GM18508 (cell line): ENCODE measurements around the gene NUDT7.

Source experiments
- ATAC-seq: cut with Tn5 transposase; IDR thresholded peaks from one replicate; pipeline ENCODE4 v1.9.1; 2021; ENCODE audit warnings: moderate number of reproducible peaks; ENCODE audit not compliant: insufficient read depth, unreplicated experiment

Gene NUDT7

DNA sequence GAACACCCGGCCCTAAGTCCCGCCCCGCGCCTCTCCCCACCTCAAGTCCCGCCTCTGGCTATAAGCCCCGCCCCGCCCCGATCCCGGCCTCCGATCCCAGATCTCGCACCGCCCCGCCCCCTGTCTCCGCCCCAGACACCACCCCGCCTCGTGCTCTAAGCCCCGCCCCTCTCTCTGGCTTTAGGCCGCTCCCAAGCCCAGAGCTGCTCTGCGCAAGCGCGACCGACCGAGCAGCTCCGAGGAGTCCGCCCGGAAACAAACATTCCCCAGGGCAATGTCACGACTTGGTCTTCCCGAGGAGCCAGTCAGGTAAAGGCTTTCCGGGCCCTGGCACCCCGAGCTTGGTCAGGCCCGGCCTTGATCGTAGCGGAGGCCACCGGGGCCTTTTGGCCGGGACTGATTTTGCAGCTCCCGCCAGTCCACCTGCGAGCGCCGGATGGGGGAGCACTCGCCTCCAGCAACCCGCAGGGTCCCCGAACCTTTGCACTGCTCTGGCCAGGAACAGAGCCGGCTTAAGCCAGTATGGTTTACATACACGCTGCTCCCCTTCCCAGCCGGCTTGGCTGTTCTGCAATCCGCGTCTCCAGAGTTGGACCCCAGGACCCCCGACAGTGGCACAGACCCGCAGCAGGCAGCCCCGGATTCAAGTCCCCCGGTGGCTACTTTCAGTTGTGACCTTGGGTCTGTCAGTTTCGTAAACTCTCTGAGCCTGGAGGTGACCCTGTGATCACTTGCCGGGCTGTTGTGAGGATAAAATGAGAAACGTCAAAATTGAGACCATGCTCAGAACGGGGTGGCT, at the start of gene NUDT7:
Gene NUDT7, plus strand, starts transcription at position 206 of the 799 bp plus-strand sequence. Its CDS starts 69 bp downstream, at position 275.
- ATAC-seq, result peak; percentile 66

DNA sequence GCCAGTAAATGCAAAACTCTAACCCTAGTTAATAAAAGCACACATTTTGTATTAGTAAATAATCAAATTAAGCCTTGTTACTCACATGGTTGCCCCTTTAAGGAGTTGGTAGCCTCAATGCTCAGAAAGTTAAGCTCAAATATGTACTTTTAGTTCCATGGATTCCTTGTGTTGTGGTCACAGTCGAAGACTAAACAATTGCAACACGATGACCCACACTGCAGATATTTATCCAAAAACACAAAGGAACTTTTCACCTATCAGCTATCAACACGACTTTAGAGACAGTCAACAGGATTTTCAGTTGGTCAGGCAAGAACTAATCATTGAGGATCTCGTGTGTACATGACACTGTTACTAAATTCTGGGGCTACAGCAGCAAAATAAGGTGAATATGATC, 47.4 kb upstream of the NUDT7 start:
- no peak for ATAC-seq

DNA sequence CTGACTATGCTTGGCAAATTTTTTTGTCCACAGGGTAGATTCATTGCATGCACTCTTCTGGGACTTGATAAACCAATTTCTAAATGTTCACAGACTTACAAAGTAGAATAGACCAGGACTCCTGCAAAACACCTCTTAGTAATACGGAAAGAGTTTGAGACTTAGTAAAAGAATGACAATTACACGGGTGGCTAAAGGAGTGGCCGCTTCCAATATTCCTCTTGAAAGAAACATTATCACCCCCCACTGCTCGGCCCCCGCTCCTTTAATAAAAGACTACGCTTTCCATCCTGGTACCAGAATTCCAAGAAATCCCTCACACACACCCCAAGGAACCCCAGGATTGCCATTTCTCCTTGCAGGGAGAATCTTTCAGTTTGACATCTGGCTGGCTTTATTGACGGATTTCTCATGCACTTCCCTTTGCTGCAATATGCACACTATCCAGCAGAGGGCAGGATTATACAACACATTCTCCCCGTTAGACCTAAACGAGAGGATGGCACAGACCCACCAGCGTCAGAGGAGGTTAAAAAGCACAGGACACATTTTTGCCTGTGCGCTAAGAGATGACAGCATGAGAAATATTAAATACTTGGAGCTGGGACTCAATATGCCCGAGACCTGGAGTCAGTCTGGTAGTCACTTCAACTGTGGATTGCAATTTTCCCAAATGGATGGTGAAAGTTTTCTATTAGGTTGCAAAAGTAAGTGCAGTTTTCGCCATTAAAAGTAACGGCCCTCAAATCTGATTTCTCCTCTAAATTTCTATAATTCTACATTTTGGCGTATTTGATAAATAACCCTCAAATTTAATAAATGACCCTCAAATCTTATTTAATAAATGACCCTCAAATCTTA, 46.6 kb upstream of the NUDT7 start:
- ATAC-seq, result peak; percentile 65

DNA sequence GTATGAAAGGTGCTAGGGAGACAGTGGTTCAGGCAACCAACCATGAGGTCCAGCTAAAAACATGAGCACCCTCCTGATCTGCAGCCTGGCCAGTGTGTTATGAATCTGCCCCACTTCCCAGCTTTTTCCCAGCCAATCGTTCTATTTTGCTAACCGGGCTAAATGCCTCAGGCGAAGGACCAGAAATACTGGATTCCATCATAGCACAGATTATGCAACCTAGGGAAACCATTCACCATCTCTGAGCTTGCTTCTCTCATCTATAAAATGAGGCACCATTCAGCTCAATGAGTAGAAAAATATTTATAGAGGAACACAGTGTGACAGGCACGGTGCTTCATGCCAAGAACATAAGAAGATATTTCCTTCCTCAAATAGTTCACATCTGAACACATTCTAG, 45.2 kb upstream of the NUDT7 start:
- ATAC-seq, result no peak

DNA sequence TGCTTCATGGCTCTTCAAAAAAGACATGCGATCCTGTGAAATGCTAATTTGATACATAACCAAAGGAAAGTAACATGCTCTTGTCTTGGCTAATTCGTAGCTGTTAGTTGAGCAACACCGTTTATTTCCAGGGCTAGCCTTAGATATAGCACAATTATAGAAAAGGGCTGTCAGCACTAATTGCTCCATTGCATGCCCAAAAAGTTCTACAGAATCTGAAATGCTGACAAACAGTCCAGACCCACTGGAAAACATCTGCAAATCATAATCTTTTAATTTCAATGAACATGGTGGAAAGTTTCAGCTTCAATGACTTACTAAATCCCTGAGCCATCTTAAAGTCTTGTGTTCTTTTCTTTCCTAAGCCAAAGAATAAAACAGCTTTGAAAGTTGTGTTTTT, 42.9 kb upstream of the NUDT7 start:
- no peak for ATAC-seq

DNA sequence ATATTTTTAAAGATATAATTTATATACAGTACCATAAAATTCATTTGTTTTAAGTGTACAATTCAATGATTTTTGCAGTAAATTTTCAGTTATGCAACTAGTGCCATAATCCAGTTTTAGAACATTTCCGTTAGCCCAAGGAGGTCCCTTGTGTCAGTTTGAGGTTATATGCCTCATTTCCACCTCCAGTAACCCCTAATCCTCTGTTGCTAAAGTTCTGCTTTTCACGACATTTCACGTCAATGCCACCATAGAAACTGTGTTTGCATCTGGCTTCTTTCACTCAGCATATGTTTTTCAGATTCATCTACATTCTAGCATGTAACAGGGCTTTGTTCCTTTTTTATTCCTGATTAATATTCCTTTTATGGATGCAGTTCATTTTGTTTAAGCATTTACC, 42.4 kb upstream of the NUDT7 start:
- ATAC-seq, result no peak

DNA sequence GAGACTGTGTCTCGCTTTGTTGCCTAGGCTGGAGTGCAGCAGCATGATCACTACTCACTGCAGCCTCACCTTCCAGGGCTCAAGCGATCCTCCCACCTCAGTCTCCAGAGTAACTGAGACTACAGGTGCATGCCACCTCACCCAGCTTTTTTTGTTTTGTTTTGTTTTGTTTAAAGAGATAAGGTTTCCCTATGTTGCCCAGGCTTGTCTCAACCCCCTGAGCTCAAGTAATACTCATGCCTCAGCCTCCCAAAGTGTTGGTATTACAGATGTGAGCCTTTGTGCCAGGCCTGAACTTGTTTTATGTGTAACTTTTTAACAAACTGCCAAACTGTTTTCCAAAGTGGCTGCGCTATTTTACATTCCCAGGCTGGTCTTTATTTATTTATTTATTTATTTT, 41.8 kb upstream of the NUDT7 start:
- ATAC-seq, result no peak

DNA sequence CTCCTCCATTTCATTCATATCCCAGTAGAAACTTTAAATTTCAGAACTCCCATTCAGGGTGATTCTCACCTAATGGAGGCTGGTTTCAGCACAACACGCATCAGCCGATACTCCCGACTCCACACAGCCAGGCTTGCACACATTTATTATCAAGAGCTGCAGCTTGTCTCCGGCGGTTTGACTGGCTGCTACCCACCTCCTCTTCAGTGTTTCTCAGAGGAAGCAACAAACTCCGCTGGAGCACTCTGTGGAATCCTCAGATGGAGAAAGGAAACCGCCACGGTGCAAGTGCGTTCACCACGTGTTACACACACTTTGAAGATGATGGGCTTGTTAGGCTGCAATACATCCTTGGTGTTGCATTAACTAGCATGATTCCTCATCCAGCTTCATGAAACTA, 39.7 kb upstream of the NUDT7 start:
- ATAC-seq, result no peak

DNA sequence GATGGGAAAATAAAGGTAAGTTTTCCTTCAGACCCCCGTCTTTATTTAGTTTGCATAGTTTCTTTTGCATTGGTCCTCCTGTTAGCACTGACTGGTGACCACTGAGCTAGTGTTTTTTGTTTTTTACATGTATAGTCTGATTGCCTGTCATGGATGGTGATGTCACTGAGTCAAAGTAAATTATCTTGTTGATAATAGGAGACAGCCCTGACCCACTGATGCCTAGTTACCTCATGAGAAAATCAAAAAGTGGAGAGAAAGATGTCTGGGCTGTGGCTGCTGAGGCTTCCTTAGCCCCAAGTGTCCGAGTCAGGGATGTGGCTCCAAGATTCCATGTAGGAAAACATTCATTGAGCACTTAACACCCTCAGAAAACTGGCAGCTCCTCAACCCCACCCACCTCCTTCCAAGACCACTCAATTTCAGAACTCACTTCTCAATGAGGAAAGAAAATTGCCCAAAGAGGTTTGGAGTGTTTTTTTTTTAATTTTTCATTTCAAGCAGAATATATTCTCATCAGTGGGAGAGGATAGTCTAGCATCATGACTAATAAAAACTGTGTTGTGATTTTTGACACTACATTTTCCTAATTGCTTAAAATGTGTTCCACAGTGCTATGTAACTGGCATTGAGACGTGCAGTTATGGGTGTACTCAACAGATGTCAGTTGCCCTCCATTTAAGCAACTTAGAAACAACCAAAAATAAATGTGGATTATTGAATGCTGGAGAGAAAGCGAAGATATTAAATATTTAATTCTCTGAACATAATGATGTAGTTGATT, 38.7 kb upstream of the NUDT7 start:
- no peak for ATAC-seq

DNA sequence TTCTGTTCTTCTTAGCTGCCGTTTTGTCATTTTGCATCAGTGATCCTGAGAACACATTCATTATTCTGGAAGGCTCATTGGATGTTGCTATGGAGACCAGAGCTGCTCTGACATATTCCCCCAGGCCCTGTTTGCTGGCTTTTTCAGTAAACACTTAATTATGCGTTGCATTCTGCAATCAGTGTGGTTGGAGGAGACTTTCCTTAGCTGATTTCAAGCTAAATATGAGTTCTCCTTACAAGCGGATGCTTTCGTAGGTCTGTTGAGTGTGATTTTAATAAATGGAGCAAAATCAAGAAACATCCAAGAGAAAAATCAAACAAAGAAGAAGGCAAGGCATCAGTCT, 38.2 kb upstream of the NUDT7 start:
- no peak for ATAC-seq

DNA sequence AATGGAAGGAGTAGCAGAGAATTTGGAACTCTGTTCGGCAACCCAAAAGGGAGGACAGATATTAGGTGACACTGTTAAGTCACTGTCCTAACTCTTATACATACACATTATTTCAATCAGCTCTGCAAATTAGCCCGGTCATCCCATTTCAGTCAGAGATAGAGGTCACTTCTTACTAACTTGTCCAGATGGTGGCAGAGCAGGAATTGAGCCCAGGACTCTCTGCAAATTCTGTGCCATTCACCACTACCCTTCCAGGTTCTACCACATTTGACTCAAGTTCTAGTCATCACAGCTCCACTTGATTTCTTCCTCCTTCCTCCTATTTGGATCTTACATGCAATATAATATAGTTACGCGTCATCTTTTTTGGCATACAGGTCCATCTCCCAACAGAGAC, 35.9 kb upstream of the NUDT7 start:
- ATAC-seq, result no peak

DNA sequence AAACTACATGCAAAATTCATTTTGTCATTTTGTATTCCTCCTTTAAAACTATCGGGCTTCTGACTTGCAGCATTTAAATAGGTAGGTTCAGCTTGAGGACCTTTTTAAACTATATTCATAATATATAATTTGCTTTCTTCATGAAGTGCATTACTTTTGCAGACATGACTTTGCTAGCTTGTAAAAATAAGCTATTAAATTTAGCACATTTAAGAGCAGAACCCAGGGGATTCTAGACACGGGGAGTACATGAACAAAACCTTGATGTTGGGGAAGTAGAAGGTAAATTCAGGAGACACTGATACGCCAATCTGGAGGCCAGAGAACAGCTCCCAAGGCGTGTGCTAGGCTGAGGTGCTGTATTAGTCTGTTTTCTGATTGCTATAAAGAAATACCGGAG, 32.3 kb upstream of the NUDT7 start:
- no peak for ATAC-seq

DNA sequence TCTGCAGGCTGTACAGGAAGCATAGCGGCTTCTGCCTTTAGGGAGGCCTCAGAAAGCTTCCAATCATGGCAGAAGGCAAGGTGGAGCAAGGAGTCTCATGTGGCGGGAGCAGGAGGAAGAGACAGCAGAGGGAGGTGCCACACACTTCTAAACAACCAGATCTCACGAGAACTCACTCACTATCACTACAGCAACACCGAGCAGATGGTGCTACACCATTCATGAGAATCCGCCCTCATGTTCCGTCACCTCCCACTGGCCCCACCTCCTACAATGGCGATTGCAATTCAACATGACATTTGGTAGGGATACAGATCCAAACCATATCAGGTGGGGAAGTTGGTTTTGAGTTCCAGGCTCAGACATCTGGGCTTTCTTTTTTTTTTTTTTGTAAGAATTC, 31.9 kb upstream of the NUDT7 start:
- no peak for ATAC-seq

DNA sequence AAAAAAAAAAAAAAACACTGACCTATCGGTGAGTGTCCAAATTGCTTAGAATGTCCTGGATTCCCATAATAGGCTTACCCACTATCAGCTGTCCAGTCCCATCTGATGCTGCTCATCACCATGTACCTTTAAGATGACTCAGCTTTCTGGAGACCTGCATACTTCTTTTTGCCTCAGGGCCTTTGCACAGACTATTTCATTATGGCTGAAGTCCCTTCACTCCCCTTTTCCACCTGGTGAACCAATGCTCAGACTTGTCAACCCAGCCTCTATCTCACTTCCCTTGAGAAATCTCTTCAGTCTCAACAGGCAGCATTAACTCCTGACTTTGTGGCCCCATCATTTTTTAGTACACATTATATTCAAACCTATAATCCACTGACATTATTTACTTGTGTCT, 29.7 kb upstream of the NUDT7 start:
- no peak for ATAC-seq

DNA sequence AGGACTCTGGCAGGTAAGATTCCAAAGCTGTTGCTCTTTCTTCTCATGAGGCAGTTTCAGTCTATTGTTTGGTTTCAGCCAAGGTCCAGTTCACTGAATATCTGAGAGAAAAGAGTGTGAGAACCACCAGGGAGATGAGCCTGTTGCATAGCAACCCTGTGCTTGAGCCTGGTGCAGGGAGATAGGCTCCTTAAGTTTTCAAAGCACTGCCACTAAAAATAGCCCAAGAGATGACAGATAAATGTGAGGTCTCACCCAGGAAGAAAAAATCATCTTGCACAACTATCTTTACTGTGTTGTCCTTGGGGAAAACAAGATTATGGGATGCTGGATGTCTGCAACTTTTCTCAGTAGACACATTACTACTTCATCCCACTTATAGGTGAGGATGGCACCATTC, 26.2 kb upstream of the NUDT7 start:
- no peak for ATAC-seq

DNA sequence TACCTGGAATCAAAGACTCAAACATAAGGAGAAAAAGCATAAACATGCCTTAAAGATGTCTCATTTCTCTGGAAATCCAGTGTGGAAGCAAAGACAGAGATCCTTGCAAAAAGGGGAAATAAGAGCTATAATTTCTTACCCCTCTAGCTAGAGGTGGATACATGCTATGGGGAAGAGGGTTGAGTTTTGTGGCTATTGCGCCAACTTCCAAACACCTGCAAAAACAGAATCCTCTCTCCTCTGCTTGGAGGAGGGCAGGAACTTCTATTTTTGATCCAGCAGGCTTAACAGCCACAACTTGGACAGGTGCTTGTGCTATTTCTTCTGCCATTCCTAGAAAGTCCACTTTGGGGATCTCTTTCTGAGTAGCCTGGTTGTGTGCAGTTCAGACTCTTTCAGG, 21.5 kb upstream of the NUDT7 start:
- ATAC-seq, result no peak

DNA sequence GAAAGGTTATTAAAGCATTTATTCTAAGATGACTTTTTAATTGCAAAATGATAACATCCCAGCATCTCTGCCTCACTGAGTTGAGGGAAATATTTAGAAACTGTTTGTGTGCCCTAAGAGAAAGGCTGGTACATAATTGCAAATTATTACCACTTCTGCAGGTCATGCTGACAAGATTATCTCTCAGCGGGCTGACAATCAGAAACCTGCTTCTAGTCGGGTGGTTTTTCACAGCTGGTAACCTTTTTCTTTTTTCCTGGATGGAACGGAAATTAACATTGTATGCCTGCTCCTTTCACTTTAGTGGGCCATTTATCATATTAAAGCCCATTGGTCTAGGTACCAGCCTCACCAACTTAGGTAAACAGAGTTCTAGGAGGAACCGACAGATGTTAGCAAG, 17.0 kb upstream of the NUDT7 start:
- no peak for ATAC-seq

DNA sequence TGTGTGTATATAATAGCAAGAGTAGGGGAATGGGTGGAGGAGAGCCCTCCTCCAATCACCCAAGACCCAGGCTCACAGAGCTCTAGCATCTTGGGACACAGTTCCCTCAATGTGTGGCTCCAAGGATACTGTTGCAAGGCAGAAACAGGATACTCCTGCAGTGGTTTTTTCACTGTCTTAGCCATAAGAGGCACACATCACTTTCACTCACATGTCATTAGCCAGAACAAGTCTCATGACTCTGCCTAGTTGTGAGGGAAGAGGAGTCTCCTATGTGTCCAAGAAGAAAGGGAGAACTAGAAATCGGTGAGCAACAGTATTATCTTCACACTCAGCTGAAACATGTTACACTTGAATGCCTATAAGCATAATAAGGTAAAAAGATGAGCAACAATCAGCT, 11.1 kb upstream of the NUDT7 start:
- ATAC-seq, result no peak

DNA sequence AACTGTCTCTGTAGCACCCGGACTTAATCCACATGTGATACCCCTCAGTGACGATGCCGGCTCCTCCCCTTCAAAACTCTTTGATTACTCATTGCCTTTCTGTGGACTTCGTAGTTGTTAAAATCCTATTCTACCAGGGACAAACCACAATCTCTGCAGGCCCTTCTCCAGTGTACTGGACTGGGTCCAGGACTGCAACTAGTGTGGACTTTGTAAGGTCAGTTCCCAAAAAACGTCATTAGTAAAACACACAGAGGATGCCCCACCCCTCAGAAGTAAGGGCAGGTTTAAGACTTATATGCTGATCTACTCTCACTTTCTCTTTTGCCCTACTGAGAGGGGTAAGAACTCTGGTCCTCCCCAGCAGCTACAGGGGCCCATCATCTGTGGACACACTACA, 10.5 kb upstream of the NUDT7 start:
- no peak for ATAC-seq

DNA sequence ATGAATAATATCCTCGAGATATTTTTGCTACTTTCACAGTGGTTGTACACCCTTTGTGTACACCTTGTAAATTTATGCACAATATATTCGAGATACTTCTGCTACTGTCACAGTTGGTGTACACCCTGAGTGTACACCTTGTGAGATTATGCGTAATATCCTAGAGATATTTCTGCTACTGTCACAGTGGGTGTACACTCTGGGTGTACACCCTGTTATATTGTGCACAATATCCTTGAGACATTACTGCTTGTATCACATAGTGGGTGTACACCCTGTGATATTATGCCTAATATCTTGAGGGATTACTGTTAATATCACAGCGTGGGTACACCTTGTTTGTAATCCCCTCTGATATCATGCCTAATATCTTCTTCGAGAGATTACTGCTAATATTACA, 7.2 kb upstream of the NUDT7 start:
- ATAC-seq, result no peak

DNA sequence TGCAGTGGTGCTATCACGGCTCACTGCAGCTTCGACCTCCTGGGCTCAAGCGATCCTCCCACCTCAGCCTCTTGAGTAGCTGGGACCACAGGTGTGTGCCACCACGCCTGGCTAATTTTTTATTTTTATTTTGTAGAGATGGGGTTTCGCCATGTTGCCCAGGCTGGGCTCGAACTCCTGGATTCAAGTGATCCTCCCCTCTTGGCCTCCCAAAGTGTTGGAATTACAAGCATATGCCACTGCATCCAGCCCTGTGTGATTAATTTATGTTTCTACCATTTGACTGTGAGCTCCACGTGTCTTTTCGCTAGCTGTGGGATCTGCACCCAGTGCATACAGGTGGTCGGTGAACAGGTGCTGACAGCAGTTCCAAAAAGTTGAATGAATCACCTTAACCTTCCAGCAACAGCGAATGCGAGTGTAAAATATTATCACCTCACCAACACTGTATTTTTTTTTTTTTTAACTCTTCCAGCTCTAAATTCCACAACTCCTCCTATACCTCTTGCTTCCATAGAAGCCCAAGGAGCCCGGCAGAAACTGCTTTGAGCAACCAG, 484 bp upstream of the NUDT7 start:
- peak; percentile 28 for ATAC-seq
